ENCODE data around the gene EIF2A. TPM values are rescaled to one million over a fixed set of nuclear protein-coding genes. Genes with fewer than 3 reads are reported as not detected.

Gene EIF2A
- total RNA-seq, 6 experiments from 2014 or later, result 29.8 to 89.9 (median 39.4) TPM

- H3K4me1 ChIP-seq, result no peaks in the 10 kb centered on the region
- no peaks in the 10 kb centered on the region for H3K27me3 ChIP-seq
- H3K27ac ChIP-seq, result no peak overlapping the region
- H3K36me3 ChIP-seq, result peaks cover 0 to 5% (median 0%) of the 10 kb centered on the region in 4 donors
- no peak overlapping the region for H3K4me3 ChIP-seq
- intact Hi-C loops (cut with DNase I), result no loop called here
- WGBS (ENCODE audit: insufficient coverage, low coverage, low lambda C conversion rate, missing lambda C conversion rate), result 67% methylated on average over 1 of the region's 1 CpG
- ATAC-seq, result peak in 2 of 4 donors; percentile 18 to 42
- H3K9me3 ChIP-seq, result no peaks in the 10 kb centered on the region
- TF ChIP-seq CTCF (IDR thresholded peaks at IDR 0.05) (no peak), POLR2A (IDR thresholded peaks at IDR 0.05) (no peak)
- no peak for DNase-seq
Measured at GRCh38 chr3:150635526-150635925, 88.9 kb downstream of the EIF2A start.

Other genes starting within 250 kb of the EIF2A start
- gene TSC22D2, start 138.5 kb upstream of the EIF2A start, total RNA-seq, result 10 to 100 TPM; 10.3 to 30.4 (median 13.2) TPM
- gene SERP1, start 291 bp upstream of the EIF2A start, total RNA-seq, result 100 to 1,000 TPM in 2 of 6 experiments, 10 to 100 TPM in 4; 65.6 to 367 (median 92.4) TPM
- gene SELENOT, start 56.5 kb downstream of the EIF2A start, total RNA-seq, result 10 to 100 TPM; 51.1 to 72.8 (median 63.4) TPM
- gene ERICH6, start 157.1 kb downstream of the EIF2A start, total RNA-seq, result under 1 TPM in 1 of 6 experiments, not detected in 5; 0.49 TPM
- gene SIAH2, start 216.4 kb downstream of the EIF2A start, total RNA-seq, result 10 to 100 TPM; 20.5 to 53.0 (median 36.5) TPM